Measurements from ENCODE around the gene ADRA1B.
A peak's percentile ranks its signal among the peaks of the same experiment; 100 is the strongest.
"Not testable (repeated sequence)": the region's sequence is repeated elsewhere in the genome, so short reads cannot be mapped to it uniquely, and the experiment has no call there.

ADRA1B gene

DNA sequence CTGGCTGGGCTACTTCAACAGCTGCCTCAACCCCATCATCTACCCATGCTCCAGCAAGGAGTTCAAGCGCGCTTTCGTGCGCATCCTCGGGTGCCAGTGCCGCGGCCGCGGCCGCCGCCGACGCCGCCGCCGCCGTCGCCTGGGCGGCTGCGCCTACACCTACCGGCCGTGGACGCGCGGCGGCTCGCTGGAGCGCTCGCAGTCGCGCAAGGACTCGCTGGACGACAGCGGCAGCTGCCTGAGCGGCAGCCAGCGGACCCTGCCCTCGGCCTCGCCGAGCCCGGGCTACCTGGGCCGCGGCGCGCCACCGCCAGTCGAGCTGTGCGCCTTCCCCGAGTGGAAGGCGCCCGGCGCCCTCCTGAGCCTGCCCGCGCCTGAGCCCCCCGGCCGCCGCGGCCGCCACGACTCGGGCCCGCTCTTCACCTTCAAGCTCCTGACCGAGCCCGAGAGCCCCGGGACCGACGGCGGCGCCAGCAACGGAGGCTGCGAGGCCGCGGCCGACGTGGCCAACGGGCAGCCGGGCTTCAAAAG lies 55.7 kb downstream of the ADRA1B start:
- DNase-seq, result no peak

- no peak for DNase-seq
Observed at GRCh38 chr5:159972538-159973362, 56.5 kb downstream of the ADRA1B start.

GRCh38 chr5:159975462-159976019 lies 59.3 kb downstream of the ADRA1B start:
- DNase-seq, result no peak

DNA sequence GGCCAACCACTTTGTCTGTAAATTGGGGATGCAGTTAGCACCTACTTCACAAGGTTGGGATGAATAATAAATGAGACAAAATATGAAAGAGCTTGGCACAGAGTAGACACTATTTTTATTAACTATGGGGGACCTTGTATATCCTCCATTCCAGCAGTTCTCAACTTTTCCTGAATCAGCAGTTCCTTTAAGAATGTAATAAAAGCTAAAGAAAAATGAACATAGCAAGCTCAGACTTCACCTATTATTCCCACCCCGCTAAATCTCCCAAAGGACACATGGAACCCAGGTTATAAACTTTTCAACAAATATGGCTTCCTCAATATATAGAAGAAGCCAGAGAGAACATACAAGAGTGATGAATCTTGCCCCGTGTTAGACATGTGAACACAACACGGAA lies 60.6 kb downstream of the ADRA1B start:
- DNase-seq, result no peak

DNA sequence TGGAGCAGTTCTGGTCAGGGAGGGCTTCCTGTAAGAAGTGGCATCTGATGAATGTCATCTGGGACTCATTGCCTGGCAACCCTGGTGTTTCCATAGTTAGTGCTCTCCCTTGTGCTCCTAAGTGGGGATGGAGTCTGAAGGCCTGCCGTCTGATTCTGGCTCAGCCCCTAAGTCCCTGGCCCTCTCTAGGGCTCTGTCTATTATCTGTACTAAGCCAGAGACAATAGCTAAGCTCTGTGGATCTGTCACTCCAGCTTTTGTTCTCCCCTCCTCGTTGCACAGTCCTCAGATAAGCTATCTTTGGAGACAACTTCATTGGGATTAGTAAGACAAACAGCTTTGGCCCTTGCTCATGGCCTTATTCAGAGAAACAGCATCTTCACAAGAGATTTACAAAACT lies 62.1 kb downstream of the ADRA1B start:
- no peak for DNase-seq

GRCh38 chr5:159982421-159983173 lies 66.3 kb downstream of the ADRA1B start:
- DNase-seq, result no peak

DNA sequence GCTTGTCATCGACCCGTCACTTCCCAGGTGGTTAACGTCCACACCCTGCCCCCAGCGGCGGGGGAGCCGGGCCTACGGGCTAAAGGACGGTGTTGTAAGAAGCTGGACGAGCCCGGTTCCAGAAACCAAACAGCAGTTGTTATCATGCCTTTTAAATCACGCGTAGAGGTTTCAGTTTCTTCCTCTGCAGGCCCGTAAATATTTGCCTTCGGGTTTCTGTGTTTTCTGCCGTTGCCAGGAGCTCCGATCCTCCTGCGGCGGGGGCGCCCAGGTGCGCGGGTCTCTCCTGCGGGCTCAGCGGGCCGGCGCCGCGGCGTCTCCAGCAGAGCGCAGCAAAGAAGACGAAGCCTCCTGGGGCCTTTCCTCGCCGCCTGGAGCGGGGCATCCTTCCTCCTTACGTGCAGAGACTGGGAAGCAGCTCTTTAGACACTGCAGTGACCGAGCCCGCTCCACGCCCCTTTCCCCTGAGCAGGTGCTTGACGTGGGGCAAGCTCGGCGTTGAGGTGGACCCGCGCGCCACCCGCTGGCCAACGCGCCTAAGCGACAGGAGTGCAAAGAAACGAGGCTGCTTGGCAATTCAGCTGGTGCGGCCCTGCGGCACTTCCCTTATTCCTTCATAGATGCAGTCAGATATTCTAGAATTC lies 70.9 kb downstream of the ADRA1B start:
- DNase-seq, result peak; percentile 72

- no peak for DNase-seq
Observed at GRCh38 chr5:159990506-159990905, 74.2 kb downstream of the ADRA1B start.

DNA sequence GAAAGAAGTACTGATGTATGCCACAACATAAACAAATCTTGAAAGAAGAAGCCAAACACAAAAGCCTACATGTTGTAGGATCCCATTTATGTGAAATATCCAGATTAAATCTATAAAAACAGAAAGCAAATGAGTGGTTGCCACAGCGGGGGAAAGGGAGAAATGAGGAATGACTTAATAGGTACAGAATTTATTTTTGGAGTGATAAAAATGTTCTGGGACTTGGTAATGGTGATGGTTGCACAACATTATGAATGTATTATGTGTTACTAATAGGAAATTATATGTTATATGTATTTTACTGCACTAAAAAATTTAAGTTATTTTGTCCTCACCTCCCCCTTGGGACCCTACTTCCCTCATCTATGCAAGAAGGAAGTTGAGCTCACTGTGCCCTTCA lies 76.3 kb downstream of the ADRA1B start:
- no peak for DNase-seq

GRCh38 chr5:159993194-159993593 lies 76.9 kb downstream of the ADRA1B start:
- DNase-seq, result no peak

- DNase-seq, result no peak
Observed at GRCh38 chr5:159995907-159996306, 79.6 kb downstream of the ADRA1B start.

- no peak for DNase-seq
Observed at GRCh38 chr5:160001457-160001856, 85.2 kb downstream of the ADRA1B start.

GRCh38 chr5:160007514-160007913 lies 91.2 kb downstream of the ADRA1B start:
- DNase-seq, result no peak

GRCh38 chr5:160008529-160008876 lies 92.2 kb downstream of the ADRA1B start:
- DNase-seq, result not testable (repeated sequence)

DNA sequence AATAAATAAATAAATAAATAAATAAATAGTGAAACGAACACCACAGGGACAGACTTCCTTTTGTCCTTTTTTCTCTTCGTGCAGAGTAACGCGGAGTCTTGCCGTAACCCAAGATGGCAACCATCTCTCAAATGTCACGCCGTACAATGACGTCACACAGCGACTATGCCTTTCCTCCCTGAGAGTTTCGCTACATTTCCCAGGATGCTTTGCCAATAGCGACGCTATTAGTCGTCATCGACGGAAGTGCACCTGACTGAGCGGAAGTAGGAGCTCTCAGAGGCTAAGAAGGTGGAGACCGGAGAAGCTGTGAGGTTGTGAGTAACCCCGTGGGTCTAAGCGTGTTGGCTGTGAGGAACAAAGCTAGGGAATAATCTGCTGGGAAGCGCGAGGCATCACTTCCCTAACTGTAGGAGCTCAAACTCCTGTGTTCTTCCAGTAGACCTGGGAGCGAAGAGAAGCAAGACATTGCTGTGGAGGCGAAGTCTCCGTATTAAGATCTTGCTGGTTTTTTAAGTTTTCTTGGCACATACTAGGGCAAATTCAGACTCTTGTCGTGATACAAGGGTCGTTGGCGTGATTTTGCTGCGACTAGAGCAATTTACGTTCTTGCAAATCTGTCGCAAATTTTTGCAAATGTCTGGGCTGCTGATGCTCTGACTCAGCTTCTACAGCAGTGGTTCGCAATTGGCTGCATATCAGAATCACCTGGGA lies 92.8 kb downstream of the ADRA1B start, which contains the start of gene TTC1:
Gene TTC1, plus strand, starts transcription at position 263 of the 714 bp plus-strand sequence. CDS start 1,390 bp downstream, outside the sequence.
- peak; percentile 94 for DNase-seq

DNA sequence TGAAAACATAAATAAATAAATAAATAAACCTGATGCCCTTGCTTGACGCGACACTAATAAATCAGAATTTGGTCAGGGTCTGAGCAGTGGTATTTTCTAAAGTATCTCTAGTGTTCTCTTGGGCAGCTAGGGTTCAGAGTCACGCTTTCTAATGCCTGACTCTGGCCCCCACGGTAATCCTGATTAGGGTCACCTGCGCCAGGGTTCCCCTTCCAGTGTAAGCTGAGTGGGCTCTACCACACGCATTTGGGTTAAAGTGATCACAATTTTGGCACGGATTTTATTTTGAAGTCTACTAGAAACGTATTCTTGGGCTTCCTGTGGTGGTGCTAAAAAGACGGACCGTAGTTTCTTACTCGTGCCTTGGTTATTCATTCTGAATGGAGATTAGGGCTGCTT lies 93.3 kb downstream of the ADRA1B start:
- no peak for DNase-seq

GRCh38 chr5:160011471-160011870 lies 95.2 kb downstream of the ADRA1B start:
- no peak for DNase-seq

GRCh38 chr5:160014197-160014596 lies 97.9 kb downstream of the ADRA1B start:
- DNase-seq, result not testable (repeated sequence)

GRCh38 chr5:160018945-160019625 lies 102.8 kb downstream of the ADRA1B start:
- no peak for DNase-seq

DNA sequence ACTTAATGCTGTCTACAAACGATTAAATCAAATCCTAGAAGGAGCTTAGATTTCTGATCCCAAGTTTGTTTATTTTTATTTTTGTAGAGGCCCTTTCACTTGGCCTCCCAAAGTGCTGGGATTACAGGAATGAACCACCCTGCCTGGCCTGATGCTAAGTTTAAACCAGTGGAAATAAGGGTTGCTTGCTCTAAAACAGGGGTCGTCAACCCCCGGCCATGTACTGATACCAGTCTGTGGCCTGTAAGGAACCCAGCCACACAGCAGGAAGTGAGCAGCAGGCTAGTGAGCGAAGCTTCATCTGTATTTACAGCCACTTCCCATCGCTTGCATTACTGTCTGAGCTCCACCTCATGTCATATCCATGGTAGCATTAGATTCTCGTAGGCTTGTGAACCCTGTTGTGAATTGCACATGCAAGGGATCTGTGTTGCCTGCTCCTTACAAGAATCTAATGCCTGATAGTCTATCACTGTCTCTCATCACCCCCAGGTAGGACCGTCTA lies 104.0 kb downstream of the ADRA1B start:
- DNase-seq, result no peak

DNA sequence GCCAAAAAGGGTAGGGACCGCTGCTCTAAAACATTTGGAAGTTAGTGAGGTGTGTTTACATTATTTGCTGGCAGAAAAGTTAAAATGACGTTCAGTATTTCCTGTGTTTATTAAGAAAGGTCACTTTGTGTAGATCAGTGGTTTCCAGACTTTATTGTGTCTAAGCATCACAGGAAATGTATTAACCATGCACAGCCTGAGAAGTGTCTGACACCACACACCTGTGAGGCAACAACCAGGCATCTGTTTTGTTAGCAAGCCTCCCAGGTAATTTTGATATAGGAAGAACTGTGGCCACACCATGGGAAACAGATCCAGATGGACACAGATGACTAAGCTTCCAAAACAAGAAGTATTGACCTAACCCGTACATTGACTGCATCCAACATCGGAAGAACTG lies 104.7 kb downstream of the ADRA1B start:
- DNase-seq, result no peak

All from CD4-positive, alpha-beta T cell treated with Interferon gamma for 1 hour (primary cell).